HEK293 (cell line): ENCODE data around the gene KPNA3.

Source experiments
- CTCF ChIA-PET: fragments of 350-600 bp; formaldehyde crosslinking; extraction: SDS; loops from one replicate; lab custom pipeline; 2021; ENCODE audit warnings: antibody characterized with exemption; lab: Yijun Ruan, JAX
- POLR2A ChIA-PET: fragments of 300-600 bp; formaldehyde crosslinking; extraction: SDS; loops from one replicate; lab custom pipeline; 2020; ENCODE audit warnings: antibody characterized with exemption, inconsistent platforms; lab: Yijun Ruan, JAX
- H3K27ac ChIP-seq: fragments of 200-500 bp; sonication (Bioruptor generic); 2 replicates; pipeline ENCODE4 v1.5.1; 2014; ENCODE audit warnings: low read depth, low read length, control low read depth, inconsistent platforms; ENCODE audit errors: extremely low read depth
- H3K36me3 ChIP-seq, 2 experiments: fragments of 200-500 bp in 1 of 2; sonication (Bioruptor generic) in 1 of 2; 1 replicate in 1 of 2; 2 replicates in 1 of 2; pipeline ENCODE4 v1.5.1; 2014 to 2017; ENCODE audit warnings: inconsistent platforms in 2 of 2, low read length in 2 of 2; ENCODE audit not compliant: control insufficient read depth in 2 of 2, insufficient read depth in 1 of 2
- H3K4me1 ChIP-seq: fragments of 200-500 bp; sonication (Bioruptor generic); 2 replicates; pipeline ENCODE4 v1.5.1; 2014; ENCODE audit warnings: mild to moderate bottlenecking, low read length, inconsistent platforms; ENCODE audit not compliant: control insufficient read depth, insufficient read depth
- H3K4me3 ChIP-seq: 2 replicates; pipeline ENCODE4 v1.5.1; 2011; ENCODE audit warnings: low read depth, mild to moderate bottlenecking, control low read depth, low read length, moderate library complexity
- H3K9me3 ChIP-seq: fragments of 200-500 bp; sonication (Bioruptor generic); 2 replicates; pipeline ENCODE4 v1.5.1; 2014; ENCODE audit warnings: low read depth, low read length, inconsistent platforms; ENCODE audit not compliant: control insufficient read depth, insufficient read depth
- BCL11B ChIP-seq: fragments of 450-650 bp; formaldehyde crosslinking; IDR thresholded peaks from 2 replicates; pipeline ENCODE4 v1.5.1; 2016; ENCODE audit warnings: low read depth, missing biosample characterization, missing genetic modification characterization
- GLIS1 ChIP-seq: fragments of 450-650 bp; formaldehyde crosslinking; IDR thresholded peaks from 2 replicates; pipeline ENCODE4 v1.5.1; 2016; ENCODE audit warnings: missing biosample characterization, missing genetic modification characterization
- GLIS2 ChIP-seq: fragments of 450-650 bp; formaldehyde crosslinking; IDR thresholded peaks from 2 replicates; pipeline ENCODE4 v1.5.1; 2016; ENCODE audit warnings: missing biosample characterization, missing genetic modification characterization
- KLF10 ChIP-seq: fragments of 450-650 bp; IDR thresholded peaks from 2 replicates; pipeline ENCODE4 v1.5.1; 2018; ENCODE audit warnings: missing biosample characterization, mild to moderate bottlenecking, missing genetic modification characterization
- PATZ1 ChIP-seq: fragments of 450-650 bp; formaldehyde crosslinking; IDR thresholded peaks from 2 replicates; pipeline ENCODE4 v1.5.1; 2016; ENCODE audit warnings: missing biosample characterization, missing genetic modification characterization
- SETDB1 ChIP-seq: IDR thresholded peaks from one replicate; pipeline ENCODE4 v1.6.1; 2017; ENCODE audit warnings: mild to moderate bottlenecking, low read length, moderate library complexity, mixed read lengths; ENCODE audit not compliant: insufficient read length
- TSHZ1 ChIP-seq: fragments of 450-650 bp; formaldehyde crosslinking; IDR thresholded peaks from 2 replicates; pipeline ENCODE4 v1.5.1; 2016; ENCODE audit warnings: missing biosample characterization, missing genetic modification characterization, borderline replicate concordance
- ZBTB10 ChIP-seq: fragments of 450-650 bp; formaldehyde crosslinking; IDR thresholded peaks from 2 replicates; pipeline ENCODE4 v1.5.1; 2016; ENCODE audit warnings: missing biosample characterization, missing genetic modification characterization
- ZBTB48 ChIP-seq: fragments of 450-650 bp; formaldehyde crosslinking; IDR thresholded peaks from 2 replicates; pipeline ENCODE4 v1.5.1; 2016; ENCODE audit warnings: missing biosample characterization, missing genetic modification characterization
- ZBTB6 ChIP-seq: fragments of 450-650 bp; formaldehyde crosslinking; IDR thresholded peaks from 2 replicates; pipeline ENCODE4 v1.5.1; 2017; ENCODE audit warnings: missing biosample characterization, missing genetic modification characterization
- ZEB2 ChIP-seq: fragments of 450-650 bp; formaldehyde crosslinking; IDR thresholded peaks from 2 replicates; pipeline ENCODE4 v1.5.1; 2016; ENCODE audit warnings: missing biosample characterization, missing genetic modification characterization
- ZNF114 ChIP-seq: fragments of 450-650 bp; formaldehyde crosslinking; IDR thresholded peaks from 2 replicates; pipeline ENCODE4 v1.5.0; 2017; ENCODE audit warnings: missing biosample characterization, missing genetic modification characterization
- ZNF146 ChIP-seq: fragments of 450-650 bp; formaldehyde crosslinking; IDR thresholded peaks from 2 replicates; pipeline ENCODE4 v1.5.1; 2016; ENCODE audit warnings: missing biosample characterization, missing genetic modification characterization
- ZNF223 ChIP-seq: fragments of 450-650 bp; formaldehyde crosslinking; IDR thresholded peaks from 2 replicates; pipeline ENCODE4 v1.5.1; 2016; ENCODE audit warnings: missing biosample characterization, missing genetic modification characterization
- ZNF23 ChIP-seq: fragments of 450-650 bp; formaldehyde crosslinking; IDR thresholded peaks from 2 replicates; pipeline ENCODE4 v1.5.1; 2016; ENCODE audit warnings: missing biosample characterization, missing genetic modification characterization, borderline replicate concordance
- ZNF350 ChIP-seq: fragments of 450-650 bp; formaldehyde crosslinking; IDR thresholded peaks from 2 replicates; pipeline ENCODE4 v1.5.0; 2017; ENCODE audit warnings: missing biosample characterization, mild to moderate bottlenecking, missing genetic modification characterization
- ZNF488 ChIP-seq: fragments of 450-650 bp; formaldehyde crosslinking; IDR thresholded peaks from 2 replicates; pipeline ENCODE4 v1.5.1; 2016; ENCODE audit warnings: missing biosample characterization, missing genetic modification characterization
- ZNF548 ChIP-seq: fragments of 450-650 bp; formaldehyde crosslinking; IDR thresholded peaks from 2 replicates; pipeline ENCODE4 v1.5.1; 2016; ENCODE audit warnings: missing biosample characterization, missing genetic modification characterization
- ZNF585B ChIP-seq: fragments of 450-650 bp; formaldehyde crosslinking; IDR thresholded peaks from 2 replicates; pipeline ENCODE4 v1.5.1; 2016; ENCODE audit warnings: missing biosample characterization, missing genetic modification characterization
- ZNF660 ChIP-seq: fragments of 450-650 bp; IDR thresholded peaks from 2 replicates; pipeline ENCODE4 v1.5.1; 2018; ENCODE audit warnings: missing biosample characterization, mild to moderate bottlenecking, missing genetic modification characterization
- ZNF76 ChIP-seq: fragments of 450-650 bp; formaldehyde crosslinking; IDR thresholded peaks from 2 replicates; pipeline ENCODE4; 2016; ENCODE audit warnings: low read depth, missing biosample characterization, missing genetic modification characterization, borderline replicate concordance
- ZNF776 ChIP-seq: fragments of 450-650 bp; formaldehyde crosslinking; IDR thresholded peaks from 2 replicates; pipeline ENCODE4 v1.5.0; 2017; ENCODE audit warnings: missing biosample characterization, missing genetic modification characterization, borderline replicate concordance
- ZSCAN23 ChIP-seq: fragments of 450-650 bp; formaldehyde crosslinking; IDR thresholded peaks from 2 replicates; pipeline ENCODE4 v1.5.1; 2016; ENCODE audit warnings: missing biosample characterization, missing genetic modification characterization

KPNA3 gene

GRCh38 chr13:49836516-49836915 is 44.0 kb upstream of the KPNA3 start (continued):
- TF ChIP-seq ZNF146 (tag by site-specific recombination) (no peak), GLIS2 (peak; percentile 32; the same call in 1 of the 2 replicates), ZNF548 (tag by site-specific recombination) (no peak), KLF10 (tag by site-specific recombination) (no peak), ZNF776 (tag by site-specific recombination) (no peak), ZNF76 (tag by site-specific recombination) (no peak), PATZ1 (tag by site-specific recombination) (no peak), GLIS1 (tag by site-specific recombination) (peak; percentile 86), ZBTB48 (tag by site-specific recombination) (no peak; the same call in 1 of the 2 replicates), ZBTB6 (tag by site-specific recombination) (no peak), SETDB1 (no peak), ZEB2 (tag by site-specific recombination) (no peak), TSHZ1 (no peak), ZBTB10 (tag by site-specific recombination) (no peak), ZNF660 (tag by site-specific recombination) (no peak), ZSCAN23 (tag by site-specific recombination) (no peak), ZNF23 (tag by site-specific recombination) (no peak)

- TF ChIP-seq ZNF488 (tag by site-specific recombination) (no peak), ZNF223 (tag by site-specific recombination) (no peak), ZNF350 (tag by site-specific recombination) (no peak), BCL11B (tag by site-specific recombination) (no peak), ZNF585B (tag by site-specific recombination) (no peak), PATZ1 (tag by site-specific recombination) (no peak), ZNF76 (tag by site-specific recombination) (no peak), ZNF114 (tag by site-specific recombination) (no peak)
- TF ChIP-seq, all 188 proteins: peak for 0
- ChIA-PET CTCF (no interaction called here), POLR2A (no interaction called here)
- no peak overlapping the region for H3K27ac ChIP-seq
- no peaks in the 10 kb centered on the region for H3K9me3 ChIP-seq
- H3K4me1 ChIP-seq: no peaks in the 10 kb centered on the region
- no peaks in the 10 kb centered on the region for H3K36me3 ChIP-seq
- H3K4me3 ChIP-seq: no peak overlapping the region
Measured at GRCh38 chr13:49833402-49833801, 40.9 kb upstream of the KPNA3 start.
